HuH-7.5 (cell line): Measurements from ENCODE around the gene MMP23B.
"Not testable (repeated sequence)": the region's sequence is repeated elsewhere in the genome, so short reads cannot be mapped to it uniquely, and the experiment has no call there.

Source experiments
- DNase-seq: peaks from one replicate; pipeline ENCODE4 v3.0.0; 2011; ENCODE audit warnings: low spot score

MMP23B gene

GRCh38 chr1:1666526-1666925 lies 34.6 kb downstream of the MMP23B start:
- DNase-seq: no peak

GRCh38 chr1:1669468-1670440 lies 37.8 kb downstream of the MMP23B start:
- no peak for DNase-seq

GRCh38 chr1:1670866-1671265 lies 38.9 kb downstream of the MMP23B start:
- DNase-seq: no peak

GRCh38 chr1:1671365-1672119 lies 39.6 kb downstream of the MMP23B start:
- DNase-seq: no peak

GRCh38 chr1:1672181-1672965 lies 40.4 kb downstream of the MMP23B start:
- no peak for DNase-seq

- not testable (repeated sequence) for DNase-seq
Observed at GRCh38 chr1:1674806-1675205, 42.8 kb downstream of the MMP23B start.

GRCh38 chr1:1675218-1675617 lies 43.2 kb downstream of the MMP23B start:
- DNase-seq: not testable (repeated sequence)

- not testable (repeated sequence) for DNase-seq
Observed at GRCh38 chr1:1676087-1676486, 44.1 kb downstream of the MMP23B start.

- no peak for DNase-seq
Observed at GRCh38 chr1:1677718-1678580, 46.0 kb downstream of the MMP23B start.

- DNase-seq: no peak
Observed at GRCh38 chr1:1678581-1679380, 46.8 kb downstream of the MMP23B start.

GRCh38 chr1:1680031-1680911 lies 48.3 kb downstream of the MMP23B start:
- no peak for DNase-seq

GRCh38 chr1:1680912-1681273 lies 48.9 kb downstream of the MMP23B start:
- DNase-seq: no peak

- no peak for DNase-seq
Observed at GRCh38 chr1:1683104-1683905, 51.3 kb downstream of the MMP23B start.
